Activated CD4-positive, CD25-positive, alpha-beta regulatory T cell (primary cell): ENCODE measurements around the gene GABRB3.

Experiments
- DNase-seq, 4 experiments: peaks; one replicate each; lab custom pipeline; 2025; lab: John Stamatoyannopoulos, UW

Gene GABRB3

DNA sequence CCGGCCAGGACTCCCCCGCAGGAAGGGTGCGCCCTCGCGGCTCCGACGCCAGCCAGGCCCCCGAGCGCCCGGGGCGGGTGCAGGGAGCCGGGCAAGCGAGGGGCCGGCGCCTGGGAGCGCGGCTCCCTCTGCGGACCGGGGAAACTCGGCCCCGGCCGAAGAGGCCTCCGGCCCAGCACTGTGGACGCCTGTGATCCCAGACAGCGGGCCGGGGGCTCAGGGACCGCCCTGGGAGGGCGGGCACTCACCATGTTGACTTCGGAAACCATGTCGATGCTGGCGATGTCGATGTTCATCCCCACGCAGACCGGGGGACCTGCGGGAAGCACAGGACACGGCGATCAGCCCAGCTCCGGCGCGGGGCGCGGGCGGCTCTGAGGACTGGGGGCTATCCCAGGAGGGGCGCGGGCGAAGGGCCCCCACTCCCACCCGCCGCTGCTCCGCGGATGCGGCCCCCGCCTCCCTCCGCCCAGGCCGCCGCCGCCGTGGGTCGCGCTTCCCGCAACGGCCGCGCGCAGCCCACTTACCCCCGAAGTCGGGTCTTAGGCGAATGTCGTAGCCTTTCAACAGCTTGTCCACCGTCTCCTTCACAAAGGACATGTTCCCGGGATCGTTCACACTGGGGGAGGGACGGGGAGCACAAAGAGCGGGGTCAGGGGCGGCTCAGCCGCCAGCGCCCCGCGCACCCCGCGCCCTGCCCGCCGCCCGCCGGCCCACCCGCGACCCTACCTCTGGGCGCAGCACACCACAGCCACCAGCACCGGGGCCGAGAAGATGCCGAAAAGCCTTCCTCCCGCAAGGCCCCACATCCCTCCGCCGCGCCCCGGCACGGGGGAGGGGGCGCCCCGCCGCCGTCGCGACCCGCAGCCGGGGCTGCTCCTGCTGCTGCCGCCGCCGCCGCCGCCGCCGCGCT lies at the start of gene GABRB3:
TSS of gene GABRB3 (minus strand) at position 913 of the 913 bp plus-strand sequence.
- no peak for DNase-seq

GRCh38 chr15:26807517-26808427 lies 34.9 kb upstream of the GABRB3 start:
- DNase-seq = no peak

- no peak for DNase-seq
Measured at GRCh38 chr15:26806574-26806973, 33.7 kb upstream of the GABRB3 start.

- no peak for DNase-seq
Measured at GRCh38 chr15:26806151-26806550, 33.3 kb upstream of the GABRB3 start.

DNA sequence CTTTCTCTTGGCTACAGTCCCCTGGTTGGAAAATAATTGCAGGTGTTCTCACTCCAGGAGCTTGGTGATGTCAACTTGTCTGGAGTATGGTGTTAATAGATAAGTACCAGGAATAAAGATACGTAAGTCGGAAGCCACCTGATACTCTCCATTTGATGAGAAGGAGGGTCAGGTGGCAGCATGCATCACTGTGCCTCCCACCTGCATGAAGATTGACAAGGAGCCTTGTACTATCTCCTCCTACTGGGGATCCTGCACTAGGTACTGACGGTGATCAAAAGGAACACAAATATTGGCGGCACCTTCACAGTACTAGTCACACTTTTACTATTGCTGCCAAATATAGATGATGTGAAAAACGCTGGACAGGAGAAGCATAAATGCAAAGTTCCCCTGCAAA lies 32.6 kb upstream of the GABRB3 start:
- no peak for DNase-seq

GRCh38 chr15:26804063-26804804 lies 31.4 kb upstream of the GABRB3 start:
- no peak for DNase-seq

GRCh38 chr15:26790118-26790517 lies 17.3 kb upstream of the GABRB3 start:
- DNase-seq = no peak

- DNase-seq = no peak
Measured at GRCh38 chr15:26781816-26782215, 8.9 kb upstream of the GABRB3 start.

GRCh38 chr15:26773917-26774316 lies 1.1 kb upstream of the GABRB3 start:
- no peak for DNase-seq

DNA sequence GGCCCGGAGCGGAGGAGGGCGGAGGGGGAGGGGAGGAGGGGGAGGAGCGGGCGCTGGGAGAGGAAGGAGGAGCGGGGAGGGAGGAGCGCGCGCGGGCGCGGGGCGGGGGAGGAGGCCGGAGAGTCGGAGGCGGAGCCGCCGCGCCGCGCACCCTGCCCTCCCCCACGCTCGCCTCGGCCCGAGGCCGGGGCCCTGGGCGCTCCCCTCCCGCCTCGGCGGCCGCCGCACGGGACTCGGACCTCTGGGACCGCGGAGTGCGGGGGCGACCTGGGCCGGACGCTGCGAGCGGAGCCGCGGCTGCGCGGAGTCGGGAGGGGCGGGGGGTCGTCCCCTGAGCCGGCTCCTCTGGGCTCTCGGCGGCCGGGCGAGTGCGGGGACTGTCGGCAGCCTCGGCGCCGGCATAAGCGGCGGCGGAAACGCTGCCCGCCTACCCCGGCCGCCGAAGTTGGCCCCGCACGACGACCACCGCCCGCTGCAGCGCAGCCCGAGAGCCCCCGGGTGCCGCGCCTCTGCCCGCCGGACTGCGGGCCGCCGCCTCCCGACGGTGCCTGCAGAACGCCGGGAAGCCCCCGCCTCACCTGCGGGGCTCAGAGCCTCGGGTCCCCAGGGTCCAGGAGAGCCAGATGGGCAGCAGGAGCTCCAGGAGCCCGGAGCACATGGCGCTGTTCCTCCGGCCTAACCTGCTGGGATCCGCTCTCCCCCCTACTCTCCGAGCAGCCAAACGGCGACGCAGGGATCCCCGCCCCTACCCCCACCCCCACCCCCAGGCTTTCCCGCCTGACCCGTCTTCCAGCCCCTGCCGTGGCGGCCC lies 406 bp upstream of the GABRB3 start:
- DNase-seq = no peak

DNA sequence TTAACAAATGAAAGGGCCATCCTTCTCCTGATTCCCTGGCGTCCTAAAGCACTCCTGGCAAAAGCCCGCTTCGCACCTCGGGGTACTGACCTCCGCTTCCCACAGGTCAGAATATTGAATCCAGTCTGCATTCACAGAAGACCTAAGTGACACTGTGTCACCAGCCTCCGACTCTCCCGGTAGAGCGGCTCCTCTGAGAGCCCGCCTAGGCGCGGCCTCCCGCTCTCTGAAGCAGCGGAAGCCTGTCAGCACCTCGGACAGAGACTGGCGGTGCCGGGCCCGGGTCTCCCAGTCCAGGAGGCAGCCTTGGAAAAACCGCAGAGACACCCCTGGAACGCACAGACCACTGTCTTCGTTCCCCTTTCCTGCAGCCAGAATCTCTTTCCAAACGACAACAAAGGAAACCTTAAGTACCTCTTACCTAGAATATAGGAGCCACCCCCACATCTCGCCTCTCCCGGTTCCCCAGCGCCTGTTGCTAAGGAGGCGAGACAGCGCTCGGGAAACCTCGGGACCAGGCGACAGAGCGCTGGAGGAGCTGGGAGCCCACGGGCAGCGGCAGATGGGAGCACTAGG lies 1.2 kb downstream of the GABRB3 start:
- no peak for DNase-seq

DNA sequence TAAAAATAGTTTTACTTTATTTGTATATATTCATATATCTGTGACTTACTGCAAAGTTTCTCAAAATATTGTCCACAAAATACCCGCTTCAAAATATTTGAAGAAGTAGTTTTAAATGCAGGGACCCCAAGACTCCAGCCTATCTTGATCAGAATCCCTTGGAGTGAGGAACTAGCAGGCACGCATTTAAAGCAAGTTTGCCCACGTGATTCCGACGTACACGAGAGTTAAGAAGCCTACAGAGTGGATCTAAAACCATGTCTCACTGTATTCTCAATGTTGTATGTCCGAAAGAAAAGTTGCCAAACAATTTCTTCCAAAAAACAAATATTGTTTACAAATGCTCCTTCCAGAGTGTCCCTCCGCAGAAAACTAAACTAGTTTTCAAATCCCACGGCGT lies 1.7 kb downstream of the GABRB3 start:
- DNase-seq = no peak

DNA sequence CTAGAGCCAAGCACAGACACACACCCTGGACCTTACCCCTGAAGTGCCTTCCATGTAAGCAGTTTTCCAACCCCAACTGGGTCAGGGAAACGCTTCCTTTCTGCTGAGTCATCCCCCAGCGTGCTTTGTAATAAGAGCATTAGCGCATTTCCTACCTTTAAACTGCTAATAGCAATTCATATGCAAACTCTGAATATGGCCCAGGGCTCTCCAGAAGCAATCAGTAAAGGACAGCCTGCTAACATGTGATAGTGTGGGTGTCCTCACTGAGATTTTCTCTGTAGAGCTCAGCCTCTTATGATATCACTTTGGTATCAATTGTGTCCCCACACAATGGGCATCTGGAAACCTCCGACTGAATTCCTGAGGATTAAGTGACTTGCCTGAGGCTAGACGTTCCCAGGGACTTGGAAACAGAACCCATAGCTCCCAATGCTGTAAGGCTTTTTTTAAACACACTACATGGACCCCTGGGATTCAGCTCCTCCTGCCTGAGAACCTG lies 5.6 kb downstream of the GABRB3 start:
- no peak for DNase-seq

DNA sequence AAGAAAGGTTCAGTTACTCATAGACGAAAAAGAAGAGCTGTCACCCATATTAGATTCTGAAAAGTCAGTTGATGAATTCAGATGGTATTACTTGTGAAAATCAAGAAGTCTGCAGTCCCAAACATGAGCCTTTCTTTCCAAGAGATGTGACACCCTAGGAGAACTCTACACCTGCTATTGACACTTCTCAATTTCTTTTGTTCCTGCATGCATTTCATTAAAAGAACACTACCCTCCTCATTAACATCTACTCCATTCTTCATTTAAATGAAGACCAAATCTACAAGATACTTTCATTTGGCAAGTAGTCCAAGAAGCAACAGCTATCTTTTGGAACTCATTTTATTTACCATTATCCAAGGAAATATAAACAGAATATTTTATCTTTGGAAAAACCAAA lies 6.6 kb downstream of the GABRB3 start:
- DNase-seq = no peak

- DNase-seq = no peak
Measured at GRCh38 chr15:26759986-26760385, 12.9 kb downstream of the GABRB3 start.

- DNase-seq = no peak
Measured at GRCh38 chr15:26758079-26758478, 14.8 kb downstream of the GABRB3 start.

- DNase-seq = no peak
Measured at GRCh38 chr15:26757141-26757540, 15.7 kb downstream of the GABRB3 start.

DNA sequence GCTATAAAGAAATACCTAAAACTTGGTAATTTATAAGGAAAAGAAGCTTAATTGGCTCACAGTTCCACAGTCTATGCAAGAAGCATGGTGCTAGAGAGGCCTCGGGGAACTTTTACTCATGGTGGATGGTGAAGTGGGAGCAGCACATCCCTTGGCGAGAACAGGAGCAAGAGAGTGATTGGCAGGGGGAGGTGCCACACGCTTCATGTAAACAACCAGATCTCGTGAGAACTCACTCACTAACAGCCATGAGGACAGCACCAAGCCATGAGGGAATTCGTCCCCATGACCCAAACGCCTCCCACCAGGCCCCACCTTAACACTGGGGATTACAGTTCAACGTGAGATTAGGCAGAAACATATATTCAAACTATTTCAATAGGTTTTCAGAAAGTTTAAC lies 28.0 kb downstream of the GABRB3 start:
- no peak for DNase-seq

GRCh38 chr15:26739791-26740190 lies 33.1 kb downstream of the GABRB3 start:
- no peak for DNase-seq

GRCh38 chr15:26738996-26739395 lies 33.9 kb downstream of the GABRB3 start:
- DNase-seq = no peak
